Ishikawa (cell line): ENCODE data around the gene MYH14.

Experiments
- CEBPB ChIP-seq: IDR thresholded peaks from 2 replicates; pipeline ENCODE4 v1.6.1; 2012
- CREB1 ChIP-seq: IDR thresholded peaks from 2 replicates; pipeline ENCODE4 v1.6.1; 2012; ENCODE audit warnings: low read depth
- EGR1 ChIP-seq: IDR thresholded peaks from 2 replicates; pipeline ENCODE4 v1.6.1; 2012
- EP300 ChIP-seq: IDR thresholded peaks from 2 replicates; pipeline ENCODE4 v1.6.1; 2012; ENCODE audit warnings: borderline replicate concordance
- FOXM1 ChIP-seq: IDR thresholded peaks from 2 replicates; pipeline ENCODE4 v1.6.1; 2012; ENCODE audit warnings: low read depth, borderline replicate concordance
- MAX ChIP-seq: IDR thresholded peaks from 2 replicates; pipeline ENCODE4 v1.6.1; 2012
- NFIC ChIP-seq: IDR thresholded peaks from 2 replicates; pipeline ENCODE4 v1.6.1; 2012
- RAD21 ChIP-seq: IDR thresholded peaks from 2 replicates; pipeline ENCODE4 v1.6.1; 2012; ENCODE audit warnings: low read depth
- REST ChIP-seq: IDR thresholded peaks from 2 replicates; pipeline ENCODE4 v1.6.1; 2012; ENCODE audit warnings: low read depth, mild to moderate bottlenecking
- TCF12 ChIP-seq: IDR thresholded peaks from 2 replicates; pipeline ENCODE4 v1.6.1; 2012; ENCODE audit warnings: low read depth
- ZBTB7A ChIP-seq: IDR thresholded peaks from 2 replicates; pipeline ENCODE4 v1.6.1; 2012; ENCODE audit warnings: low read depth
- TF ChIP-seq, protein P1 (sequence below): IDR thresholded peaks from 2 replicates; pipeline ENCODE4 v1.6.1; 2012

- TF ChIP-seq FOXM1 (no peak), NFIC (no peak), CREB1 (no peak), REST (no peak), ZBTB7A (no peak), MAX (no peak), CEBPB (no peak), EP300 (no peak), EGR1 (no peak), RAD21 (no peak), TCF12 (no peak)
- TF ChIP-seq, protein P1, sequence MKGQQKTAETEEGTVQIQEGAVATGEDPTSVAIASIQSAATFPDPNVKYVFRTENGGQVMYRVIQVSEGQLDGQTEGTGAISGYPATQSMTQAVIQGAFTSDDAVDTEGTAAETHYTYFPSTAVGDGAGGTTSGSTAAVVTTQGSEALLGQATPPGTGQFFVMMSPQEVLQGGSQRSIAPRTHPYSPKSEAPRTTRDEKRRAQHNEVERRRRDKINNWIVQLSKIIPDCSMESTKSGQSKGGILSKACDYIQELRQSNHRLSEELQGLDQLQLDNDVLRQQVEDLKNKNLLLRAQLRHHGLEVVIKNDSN: no peak
Observed at GRCh38 chr19:50340331-50340730, 136.9 kb downstream of the MYH14 start.
